ENCODE results near the gene N4BP2. TPM values are rescaled to one million over a fixed set of nuclear protein-coding genes. Genes with fewer than 3 reads are reported as not detected.

Gene N4BP2
- total RNA-seq, 1 donor from 2014 or later = 9.8 TPM

DNA sequence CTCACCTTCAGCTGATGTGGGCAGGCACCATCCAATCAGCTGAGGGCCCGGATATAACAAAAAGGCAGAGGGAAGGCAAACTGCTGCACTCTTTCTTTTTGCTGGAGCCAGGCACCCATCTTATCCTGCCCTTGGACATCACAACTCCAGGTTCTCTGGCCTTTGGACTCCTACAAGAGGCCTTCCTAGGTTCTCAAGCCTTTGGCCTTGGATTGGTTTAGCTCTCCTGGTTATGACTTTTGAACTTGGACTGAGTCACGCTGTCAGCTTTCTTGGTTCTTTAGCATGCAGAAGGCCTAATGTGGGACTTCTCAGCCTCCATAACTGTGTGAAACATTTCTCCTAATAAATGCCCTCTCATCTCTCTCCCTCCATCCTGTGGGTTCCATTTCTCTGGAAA is 23.0 kb upstream of the N4BP2 start:
- no peaks in the 10 kb centered on the region for H3K36me3 ChIP-seq
- no peaks in the 10 kb centered on the region for H3K9me3 ChIP-seq
- TF ChIP-seq, protein P1, sequence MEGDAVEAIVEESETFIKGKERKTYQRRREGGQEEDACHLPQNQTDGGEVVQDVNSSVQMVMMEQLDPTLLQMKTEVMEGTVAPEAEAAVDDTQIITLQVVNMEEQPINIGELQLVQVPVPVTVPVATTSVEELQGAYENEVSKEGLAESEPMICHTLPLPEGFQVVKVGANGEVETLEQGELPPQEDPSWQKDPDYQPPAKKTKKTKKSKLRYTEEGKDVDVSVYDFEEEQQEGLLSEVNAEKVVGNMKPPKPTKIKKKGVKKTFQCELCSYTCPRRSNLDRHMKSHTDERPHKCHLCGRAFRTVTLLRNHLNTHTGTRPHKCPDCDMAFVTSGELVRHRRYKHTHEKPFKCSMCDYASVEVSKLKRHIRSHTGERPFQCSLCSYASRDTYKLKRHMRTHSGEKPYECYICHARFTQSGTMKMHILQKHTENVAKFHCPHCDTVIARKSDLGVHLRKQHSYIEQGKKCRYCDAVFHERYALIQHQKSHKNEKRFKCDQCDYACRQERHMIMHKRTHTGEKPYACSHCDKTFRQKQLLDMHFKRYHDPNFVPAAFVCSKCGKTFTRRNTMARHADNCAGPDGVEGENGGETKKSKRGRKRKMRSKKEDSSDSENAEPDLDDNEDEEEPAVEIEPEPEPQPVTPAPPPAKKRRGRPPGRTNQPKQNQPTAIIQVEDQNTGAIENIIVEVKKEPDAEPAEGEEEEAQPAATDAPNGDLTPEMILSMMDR (IDR thresholded peaks at IDR 0.05) = no peak
- H3K4me1 ChIP-seq = no peaks in the 10 kb centered on the region
- intact Hi-C loops (cut with DNase I) = no loop called here
- no peak overlapping the region for H3K27ac ChIP-seq
- no peak for ATAC-seq
- DNase-seq = no peak
- no peaks in the 10 kb centered on the region for H3K27me3 ChIP-seq
- H3K4me3 ChIP-seq = no peak overlapping the region

DNA sequence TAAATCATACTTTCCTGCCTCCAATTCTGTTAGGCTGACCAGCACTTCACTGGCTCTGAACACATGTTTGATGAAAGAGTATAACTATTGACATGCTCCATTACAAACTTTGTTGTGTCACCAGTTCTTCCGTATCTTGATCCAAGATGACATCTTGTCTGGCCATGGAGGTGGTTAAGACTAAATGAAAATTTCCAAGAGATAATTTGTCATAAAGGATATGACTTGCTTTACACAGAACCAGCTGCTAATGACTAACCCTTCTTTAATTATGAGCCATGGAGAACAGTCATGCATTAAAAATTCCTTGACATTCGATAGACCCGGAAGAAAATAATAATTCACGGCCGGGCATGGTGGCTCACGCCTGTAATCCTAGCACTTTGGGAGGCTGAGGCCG is 17.7 kb upstream of the N4BP2 start:
- H3K4me1 ChIP-seq = no peaks in the 10 kb centered on the region
- no peak for DNase-seq
- TF ChIP-seq, protein P1 (IDR thresholded peaks at IDR 0.05) = no peak
- no peaks in the 10 kb centered on the region for H3K9me3 ChIP-seq
- no peak overlapping the region for H3K4me3 ChIP-seq
- H3K27me3 ChIP-seq = no peaks in the 10 kb centered on the region
- H3K27ac ChIP-seq = no peak overlapping the region
- no peaks in the 10 kb centered on the region for H3K36me3 ChIP-seq
- intact Hi-C loops (cut with DNase I) = no loop called here
- no peak for ATAC-seq

DNA sequence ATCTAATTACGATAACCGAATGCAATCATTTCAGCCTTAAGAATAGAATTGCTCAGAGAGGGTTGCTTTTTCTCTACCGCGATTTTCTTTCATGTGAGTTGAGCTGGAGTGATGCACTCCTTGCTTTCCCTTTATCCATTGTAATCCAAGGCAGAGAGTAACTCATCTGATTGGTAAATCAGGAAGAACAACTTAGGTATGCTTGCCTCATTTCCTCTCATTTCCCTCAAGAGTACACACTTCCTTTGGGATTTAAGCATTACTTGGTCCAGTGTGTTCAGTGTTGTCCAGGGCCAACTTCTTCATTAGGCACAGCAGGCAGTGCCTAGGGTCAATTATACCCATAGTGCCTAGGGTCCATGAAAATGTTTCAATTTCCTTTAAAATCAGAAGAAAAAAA is 15.7 kb upstream of the N4BP2 start:
- Histone ChIP-seq H3K27me3 (no peaks in the 10 kb centered on the region), H3K4me1 (no peaks in the 10 kb centered on the region), H3K9me3 (no peaks in the 10 kb centered on the region), H3K4me3 (no peak overlapping the region), H3K36me3 (no peaks in the 10 kb centered on the region), H3K27ac (no peak overlapping the region)
- intact Hi-C loops (cut with DNase I) = no loop called here
- DNase-seq (no peak), ATAC-seq (no peak)
- TF ChIP-seq, protein P1 (IDR thresholded peaks at IDR 0.05) = no peak

DNA sequence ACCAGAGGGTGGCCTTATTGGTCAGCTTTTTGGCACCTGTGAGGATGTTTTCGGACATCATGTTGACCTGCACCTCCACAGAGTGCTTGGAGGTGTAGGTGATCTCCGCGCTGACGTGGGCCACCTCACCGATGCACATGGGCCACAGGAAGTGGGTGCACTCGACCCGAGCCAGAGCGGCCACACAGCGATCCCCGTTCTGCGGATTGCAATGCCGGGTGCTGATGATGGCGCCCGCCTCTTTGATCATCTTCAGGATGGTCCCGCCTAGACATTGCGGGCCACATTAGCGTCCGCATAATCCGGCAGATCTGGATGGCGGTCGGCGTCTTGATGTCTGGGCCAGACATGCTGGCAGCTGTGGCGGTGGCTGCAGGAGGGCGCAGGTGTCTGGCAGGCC is 12.9 kb upstream of the N4BP2 start:
- TF ChIP-seq, protein P1 (IDR thresholded peaks at IDR 0.05) = no peak
- no peaks in the 10 kb centered on the region for H3K36me3 ChIP-seq
- no peaks in the 10 kb centered on the region for H3K27me3 ChIP-seq
- H3K27ac ChIP-seq = no peak overlapping the region
- DNase-seq = no peak
- intact Hi-C loops (cut with DNase I) = no loop called here
- no peaks in the 10 kb centered on the region for H3K4me1 ChIP-seq
- ATAC-seq = no peak
- no peaks in the 10 kb centered on the region for H3K9me3 ChIP-seq
- no peak overlapping the region for H3K4me3 ChIP-seq

DNA sequence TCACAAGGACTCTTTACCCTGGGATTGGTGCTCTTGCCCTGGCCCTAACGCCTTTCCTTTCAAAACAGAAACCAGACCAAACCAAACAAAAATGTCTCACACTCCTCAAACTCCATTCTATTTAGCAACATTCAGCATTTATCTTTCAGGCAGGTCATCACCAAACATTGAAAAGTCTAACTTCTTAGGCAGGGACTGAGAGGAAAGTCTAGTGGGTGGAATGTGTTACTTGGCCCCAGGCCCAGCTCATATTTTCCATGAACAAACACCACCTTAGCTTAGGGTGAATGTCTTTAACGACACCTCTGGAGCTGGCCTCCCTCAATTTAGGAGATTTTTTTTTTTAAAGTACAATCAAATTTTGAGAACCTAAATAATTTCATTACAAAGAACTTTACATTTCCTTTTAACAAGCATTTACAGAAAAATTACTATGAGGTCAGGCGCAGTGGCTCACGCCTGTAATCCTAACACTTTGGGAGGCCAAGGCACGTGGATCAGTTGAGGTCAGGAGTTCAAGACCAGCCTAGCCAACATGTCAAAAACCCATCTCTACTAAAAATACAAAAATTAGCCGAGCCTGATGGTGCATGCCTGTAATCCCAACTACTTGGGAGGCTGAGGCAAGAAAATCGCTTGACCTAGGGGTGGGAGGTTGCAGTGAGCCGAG is 10.2 kb upstream of the N4BP2 start:
- intact Hi-C loops (cut with DNase I) = no loop called here
- H3K27ac ChIP-seq = no peak overlapping the region

More for the DNA sequence above, 10.2 kb upstream of the N4BP2 start:
- no peaks in the 10 kb centered on the region for H3K27me3 ChIP-seq
- TF ChIP-seq, protein P1 (IDR thresholded peaks at IDR 0.05) = no peak
- no peaks in the 10 kb centered on the region for H3K4me1 ChIP-seq
- no peaks in the 10 kb centered on the region for H3K9me3 ChIP-seq
- no peak overlapping the region for H3K4me3 ChIP-seq
- no peaks in the 10 kb centered on the region for H3K36me3 ChIP-seq
- ATAC-seq = peak; percentile 87
- DNase-seq = no peak
